ENCODE results near the gene PDZRN4. TPM values are rescaled to one million over a fixed set of nuclear protein-coding genes. Genes with fewer than 3 reads are reported as not detected.
A peak's percentile ranks its signal among the peaks of the same experiment; 100 is the strongest.
"Not testable (repeated sequence)": the region's sequence is repeated elsewhere in the genome, so short reads cannot be mapped to it uniquely, and the experiment has no call there.

PDZRN4 gene
- total RNA-seq, 4 donors from 2014 or later, result 43.9 to 75.2 (median 50.6) TPM

GRCh38 chr12:41254004-41254914 lies 66.1 kb downstream of the PDZRN4 start:
- H3K36me3 ChIP-seq, result no peaks in the 10 kb centered on the region
- no peaks in the 10 kb centered on the region for H3K9me3 ChIP-seq
- DNase-seq (ENCODE audit: extremely low spot score), result no peak
- peaks cover 0 to 9% (median 4%) of the 10 kb centered on the region in 4 donors for H3K4me1 ChIP-seq
- no peaks in the 10 kb centered on the region for H3K27me3 ChIP-seq
- TF ChIP-seq POLR2AphosphoS5 (IDR thresholded peaks at IDR 0.05), result no peak
- no peak for TF ChIP-seq CTCF (IDR thresholded peaks at IDR 0.05)
- TF ChIP-seq EP300 (IDR thresholded peaks at IDR 0.05), result no peak
- no peak overlapping the region for H3K27ac ChIP-seq (replicated peaks in 1 of 4)
- intact Hi-C loops (cut with DNase I), result no loop called here
- H3K4me3 ChIP-seq, result no peak overlapping the region
- 87% methylated on average over 4 of the region's 4 CpGs for WGBS

GRCh38 chr12:41263196-41263595 lies 75.1 kb downstream of the PDZRN4 start:
- DNase-seq (ENCODE audit: extremely low spot score); H3K27me3 ChIP-seq; H3K36me3 ChIP-seq; H3K27ac ChIP-seq (replicated peaks in 1 of 4); H3K9me3 ChIP-seq; H3K4me3 ChIP-seq: not testable (repeated sequence)
- intact Hi-C loops (cut with DNase I), result loop anchor here (10.0 kb wide), 1 partner anchor 402 kb away; no protein-coding TSS in a partner anchor
- WGBS, result 74% methylated on average over 6 of the region's 6 CpGs
- H3K4me1 ChIP-seq, result peaks cover 0 to 12% (median 7%) of the 10 kb centered on the region in 4 donors

- Histone ChIP-seq H3K4me1 (peaks cover 0 to 9% (median 7%) of the 10 kb centered on the region in 4 donors), H3K27ac (replicated peaks in 1 of 4) (no peak overlapping the region)
- intact Hi-C loops (cut with DNase I), result loop anchor here (10.0 kb wide), 1 partner anchor 401 kb away; no protein-coding TSS in a partner anchor
Measured at GRCh38 chr12:41264281-41264680, 76.2 kb downstream of the PDZRN4 start.

GRCh38 chr12:41269056-41269455 lies 80.9 kb downstream of the PDZRN4 start:
- WGBS, result 100% methylated on average over 1 of the region's 1 CpG
- Histone ChIP-seq H3K27me3 (no peaks in the 10 kb centered on the region), H3K4me3 (no peak overlapping the region), H3K4me1 (peaks cover 0 to 5% (median 2%) of the 10 kb centered on the region in 4 donors), H3K36me3 (no peaks in the 10 kb centered on the region), H3K27ac (replicated peaks in 1 of 4) (no peak overlapping the region), H3K9me3 (no peaks in the 10 kb centered on the region)
- TF ChIP-seq POLR2A (IDR thresholded peaks at IDR 0.05; ENCODE audit: low read depth), result no peak
- intact Hi-C loops (cut with DNase I), result loop anchor here (2.0 to 10.0 kb wide), 2 partner anchors 396 to 756 kb away; no protein-coding TSS in a partner anchor
- no peak for DNase-seq (ENCODE audit: extremely low spot score)

More at GRCh38 chr12:41264281-41264680, 76.2 kb downstream of the PDZRN4 start:
- no peak for DNase-seq (ENCODE audit: extremely low spot score)
- Histone ChIP-seq H3K9me3 (no peaks in the 10 kb centered on the region), H3K4me3 (no peak overlapping the region), H3K27me3 (no peaks in the 10 kb centered on the region), H3K36me3 (no peaks in the 10 kb centered on the region)
- TF ChIP-seq CTCF (IDR thresholded peaks at IDR 0.05), result peak; percentile 45 to 55 (median 53)
- no peak for TF ChIP-seq EP300 (IDR thresholded peaks at IDR 0.05)
- TF ChIP-seq POLR2A (IDR thresholded peaks at IDR 0.05; ENCODE audit: low read depth), result no peak

- peaks cover 0 to 15% (median 9%) of the 10 kb centered on the region in 4 donors for H3K4me1 ChIP-seq
- no peak for TF ChIP-seq EP300 (IDR thresholded peaks at IDR 0.05)
- no peak for TF ChIP-seq POLR2AphosphoS5 (IDR thresholded peaks at IDR 0.05)
- TF ChIP-seq POLR2A (IDR thresholded peaks at IDR 0.05; ENCODE audit: low read depth), result no peak
- TF ChIP-seq CTCF (IDR thresholded peaks at IDR 0.05), result no peak
- WGBS, result 55% methylated on average over 3 of the region's 3 CpGs
- DNase-seq (ENCODE audit: extremely low spot score), result no peak
- no peaks in the 10 kb centered on the region for H3K36me3 ChIP-seq
- no peaks in the 10 kb centered on the region for H3K9me3 ChIP-seq
- no peak overlapping the region for H3K27ac ChIP-seq (replicated peaks in 1 of 4)
- intact Hi-C loops (cut with DNase I), result no loop called here
- no peak overlapping the region for H3K4me3 ChIP-seq
- no peaks in the 10 kb centered on the region for H3K27me3 ChIP-seq
Measured at GRCh38 chr12:41271489-41271888, 83.4 kb downstream of the PDZRN4 start.

All from esophagus muscularis mucosa (tissue), 4 donors.